H1 (cell line): ENCODE results near the gene GNAQ. TPM values are rescaled to one million over a fixed set of nuclear protein-coding genes. Genes with fewer than 3 reads are reported as not detected.

Experiments used
- CTCF ChIA-PET: fragments of 300-600 bp; sonication (Branson Sonifier 250); formaldehyde crosslinking; loops from one replicate; lab custom pipeline; 2021; ENCODE audit not compliant: partially characterized antibody; lab: Charles Lee
- POLR2A ChIA-PET: fragments of 300-600 bp; sonication (Branson Sonifier 250); formaldehyde crosslinking; loops from one replicate; lab custom pipeline; 2021; ENCODE audit warnings: inconsistent platforms; ENCODE audit not compliant: partially characterized antibody; lab: Charles Lee
- DNase-seq, 2 experiments: peaks; one replicate each; pipeline versions ENCODE4 v3.0.0 to v3.0.0-alpha.2; 2010 to 2022; ENCODE audit warnings: low spot score in 2 of 2, low read depth in 1 of 2, mixed read lengths in 1 of 2
- FAIRE-seq: peaks from 2 replicates; lab custom pipeline; 2011; peaks lifted over from hg19 to GRCh38; lab: Jason Lieb, UNC
- H2AFZ ChIP-seq: 2 replicates; pipeline ENCODE4 v1.8.1; 2012; ENCODE audit warnings: low read length, inconsistent platforms
- H2AK5ac ChIP-seq: 2 replicates; pipeline ENCODE4 v1.6.1; 2013; ENCODE audit warnings: low read depth, low read length
- H2BK120ac ChIP-seq: replicated peaks from 2 replicates; pipeline ENCODE3; 2013; ENCODE audit warnings: low read depth, low read length, inconsistent platforms
- H2BK12ac ChIP-seq: 2 replicates; pipeline ENCODE4 v1.6.1; 2013; ENCODE audit warnings: low read depth, low read length
- H2BK15ac ChIP-seq: 2 replicates; pipeline ENCODE4 v1.6.1; 2013; ENCODE audit warnings: low read length
- H2BK20ac ChIP-seq: 2 replicates; pipeline ENCODE4 v1.6.1; 2013; ENCODE audit warnings: low read length
- H2BK5ac ChIP-seq: 2 replicates; pipeline ENCODE4 v1.6.1; 2013; ENCODE audit warnings: low read depth, low read length
- H3K14ac ChIP-seq: 2 replicates; pipeline ENCODE4 v1.6.1; 2013; ENCODE audit warnings: inconsistent platforms; ENCODE audit not compliant: insufficient read length
- H3K18ac ChIP-seq: 2 replicates; pipeline ENCODE4 v1.6.1; 2013; ENCODE audit warnings: low read length; ENCODE audit errors: extremely low read depth
- H3K23ac ChIP-seq: 2 replicates; pipeline ENCODE4 v1.6.1; 2013; ENCODE audit warnings: inconsistent platforms; ENCODE audit not compliant: insufficient read length
- H3K23me2 ChIP-seq: 2 replicates; pipeline ENCODE4 v1.6.1; 2013; ENCODE audit warnings: low read depth, low read length
- H3K27ac ChIP-seq: 2 replicates; pipeline ENCODE4 v1.6.1; 2011; ENCODE audit warnings: low read depth, low read length, inconsistent platforms
- H3K27me3 ChIP-seq, 4 experiments: replicated peaks in 1 of 4; 1 replicate in 1 of 4; 2 replicates in 3 of 4; pipeline versions ENCODE4 v1.6.1 to v1.8.1; 2011 to 2013; ENCODE audit warnings: low read length in 3 of 4, mild to moderate bottlenecking in 3 of 4, inconsistent platforms in 2 of 4, mixed read lengths in 2 of 4, moderate library complexity in 1 of 4; ENCODE audit not compliant: control insufficient read depth in 3 of 4, insufficient read depth in 3 of 4; ENCODE audit errors: extremely low read depth in 1 of 4
- H3K36me3 ChIP-seq, 4 experiments: 2 replicates each; pipeline versions ENCODE4 v1.6.1 to v1.8.1; 2011 to 2013; ENCODE audit warnings: mild to moderate bottlenecking in 4 of 4, low read length in 3 of 4, moderate library complexity in 2 of 4, control low read depth in 1 of 4, inconsistent platforms in 1 of 4; ENCODE audit not compliant: insufficient read depth in 4 of 4, control insufficient read depth in 2 of 4
- H3K4ac ChIP-seq: replicated peaks from 2 replicates; pipeline ENCODE3; 2013; ENCODE audit warnings: low read length, low read depth, mixed read lengths, inconsistent platforms; ENCODE audit not compliant: insufficient read length
- H3K4me1 ChIP-seq, 4 experiments: replicated peaks in 1 of 4; 1 replicate in 1 of 4; 2 replicates in 3 of 4; pipeline versions ENCODE4 v1.6.1 to v1.8.1; 2011 to 2013; ENCODE audit warnings: low read length in 3 of 4, inconsistent platforms in 2 of 4, mixed read lengths in 1 of 4; ENCODE audit not compliant: insufficient read depth in 4 of 4, control insufficient read depth in 3 of 4
- H3K4me2 ChIP-seq, 2 experiments: 2 replicates each; pipeline versions ENCODE4 v1.6.1 to v1.8.1; 2011 to 2013; ENCODE audit warnings: low read depth in 2 of 2, low read length in 2 of 2, control low read depth in 1 of 2, inconsistent platforms in 1 of 2, mild to moderate bottlenecking in 1 of 2; ENCODE audit not compliant: insufficient read depth in 1 of 2
- H3K4me3 ChIP-seq, 4 experiments: fragments of 200-600, 300-600 bp in 1 of 4; sonication (generic), shearing (Covaris generic), sonication (Bioruptor Twin) in 1 of 4; 2 replicates each; pipeline versions ENCODE4 v1.5.1 to v1.8.1; 2011 to 2016; ENCODE audit warnings: low read length in 4 of 4, low read depth in 3 of 4, control low read depth in 2 of 4, inconsistent platforms in 2 of 4, mild to moderate bottlenecking in 2 of 4, mixed read lengths in 1 of 4, moderate library complexity in 1 of 4; ENCODE audit not compliant: insufficient read depth in 2 of 4; ENCODE audit errors: extremely low read depth in 1 of 4
- H3K56ac ChIP-seq: replicated peaks from 2 replicates; pipeline ENCODE3; 2013; ENCODE audit warnings: low read depth, mild to moderate bottlenecking, mixed read lengths, low read length, inconsistent platforms; ENCODE audit not compliant: insufficient read length
- H3K79me1 ChIP-seq: 2 replicates; pipeline ENCODE4 v1.6.1; 2013; ENCODE audit warnings: low read depth, low read length, control low read depth
- H3K79me2 ChIP-seq, 2 experiments: 2 replicates each; pipeline versions ENCODE4 v1.6.1 to v1.8.1; 2012 to 2013; ENCODE audit warnings: low read length in 2 of 2, mild to moderate bottlenecking in 2 of 2, inconsistent platforms in 1 of 2; ENCODE audit not compliant: insufficient read depth in 2 of 2, control insufficient read depth in 1 of 2
- H3K9ac ChIP-seq, 4 experiments: replicated peaks in 1 of 4; 1 replicate in 1 of 4; 2 replicates in 3 of 4; pipeline versions ENCODE4 v1.6.1 to v1.8.1; 2011 to 2013; ENCODE audit warnings: low read depth in 3 of 4, low read length in 3 of 4, control low read depth in 2 of 4, mild to moderate bottlenecking in 2 of 4, moderate library complexity in 2 of 4, inconsistent platforms in 1 of 4; ENCODE audit errors: extremely low read depth in 1 of 4
- H3K9me3 ChIP-seq, 2 experiments: 2 replicates each; pipeline versions ENCODE4 v1.6.1 to v1.8.1; 2012 to 2013; ENCODE audit warnings: mild to moderate bottlenecking in 2 of 2, moderate library complexity in 2 of 2, control low read depth in 1 of 2, inconsistent platforms in 1 of 2, low read depth in 1 of 2, low read length in 1 of 2, mixed read lengths in 1 of 2; ENCODE audit not compliant: insufficient read depth in 2 of 2
- H4K20me1 ChIP-seq, 2 experiments: replicated peaks in 1 of 2; 2 replicates each; pipeline versions ENCODE3 to v1.8.1; 2011 to 2013; ENCODE audit warnings: inconsistent platforms in 2 of 2, low read length in 2 of 2, mild to moderate bottlenecking in 1 of 2; ENCODE audit not compliant: insufficient read depth in 2 of 2, control insufficient read depth in 1 of 2
- H4K5ac ChIP-seq: 2 replicates; pipeline ENCODE4 v1.6.1; 2013; ENCODE audit warnings: low read length, low read depth, mixed read lengths, inconsistent platforms; ENCODE audit not compliant: insufficient read length
- H4K8ac ChIP-seq: 2 replicates; pipeline ENCODE4 v1.8.0; 2013; ENCODE audit warnings: mild to moderate bottlenecking, moderate library complexity, low read length, inconsistent platforms; ENCODE audit not compliant: insufficient read depth; ENCODE audit errors: extremely low read depth
- H4K91ac ChIP-seq: replicated peaks from 2 replicates; pipeline ENCODE3; 2013; ENCODE audit warnings: low read length, mixed read lengths, inconsistent platforms; ENCODE audit not compliant: insufficient read length
- CHD2 ChIP-seq: IDR thresholded peaks from 2 replicates; pipeline ENCODE4 v1.6.1; 2012; ENCODE audit warnings: low read length, improper control_type of control experiment
- CTBP2 ChIP-seq: IDR thresholded peaks from 2 replicates; pipeline ENCODE4 v1.7.0; 2011; ENCODE audit warnings: borderline replicate concordance, mild to moderate bottlenecking, moderate library complexity, mixed read lengths, low read length; ENCODE audit not compliant: insufficient read depth, insufficient read length
- CTCF ChIP-seq, 3 experiments: IDR thresholded peaks; 1 replicate in 2 of 3; 2 replicates in 1 of 3; pipeline versions ENCODE4 v1.5.1 to v1.6.1; 2011; ENCODE audit warnings: low read length in 3 of 3, mild to moderate bottlenecking in 3 of 3, inconsistent platforms in 2 of 3, low read depth in 1 of 3, moderate library complexity in 1 of 3; ENCODE audit not compliant: insufficient read depth in 1 of 3; ENCODE audit errors: control extremely low read depth in 1 of 3
- HDAC6 ChIP-seq: IDR thresholded peaks from one replicate; pipeline ENCODE4 v1.7.1; 2012; ENCODE audit warnings: low read depth, mild to moderate bottlenecking, inconsistent platforms, low read length, moderate library complexity
- KDM4A ChIP-seq: IDR thresholded peaks from one replicate; pipeline ENCODE4 v1.7.1; 2012; ENCODE audit warnings: low read depth, mild to moderate bottlenecking, moderate library complexity, low read length, inconsistent platforms; ENCODE audit not compliant: severe bottlenecking
- NRF1 ChIP-seq: IDR thresholded peaks from 2 replicates; pipeline ENCODE4 v1.6.1; 2011; ENCODE audit warnings: mild to moderate bottlenecking, low read depth, low read length, improper control_type of control experiment
- POLR2AphosphoS5 ChIP-seq: IDR thresholded peaks from 2 replicates; pipeline ENCODE4 v1.6.1; 2011; ENCODE audit warnings: low read depth, low read length
- RAD21 ChIP-seq, 2 experiments: IDR thresholded peaks in 1 of 2; conservative IDR thresholded peaks in 1 of 2; 2 replicates each; pipeline ENCODE4 v1.6.1; 2011; ENCODE audit warnings: low read depth in 2 of 2, low read length in 2 of 2, improper control_type of control experiment in 1 of 2, inconsistent platforms in 1 of 2, mild to moderate bottlenecking in 1 of 2, moderate library complexity in 1 of 2
- RXRA ChIP-seq: IDR thresholded peaks from 2 replicates; pipeline ENCODE4 v1.6.1; 2011; ENCODE audit warnings: low read depth, mild to moderate bottlenecking, low read length, moderate library complexity; ENCODE audit not compliant: insufficient read depth
- TAF1 ChIP-seq: IDR thresholded peaks from 2 replicates; pipeline ENCODE4 v1.6.1; 2011; ENCODE audit warnings: mild to moderate bottlenecking, low read depth, low read length
- WGBS, 2 experiments: shearing (Covaris generic) in 1 of 2; methylation state at CpG; one replicate each; pipeline versions ENCODE4 v1.1.6 to v1.1.7; 2013 to 2015; ENCODE audit warnings: low lambda C conversion rate in 2 of 2, mixed read lengths in 2 of 2, inconsistent platforms in 1 of 2, low coverage in 1 of 2, missing lambda C conversion rate in 1 of 2; ENCODE audit not compliant: insufficient replicate concordance in 2 of 2, insufficient coverage in 1 of 2, insufficient read length in 1 of 2; ENCODE audit errors: extremely low coverage in 1 of 2, missing lambda C conversion rate in 1 of 2; 5-methylcytosine and 5-hydroxymethylcytosine counted together
- polyA plus RNA-seq, 7 experiments: library from polyadenylated mRNA; depleted of rRNA in 3 of 7; stranded (reverse) in 5 of 7; unstranded in 2 of 7; fragments of >200 nt in 5 of 7; fragments of 200-250 nt in 2 of 7; gene quantifications; 1 replicate in 5 of 7; 2 replicates in 1 of 7; 4 replicates in 1 of 7; pipeline versions ENCODE4 v1.2.1 to v1.2.3, GENCODE V29; 2011 to 2013; ENCODE audit warnings: missing spikeins in 2 of 7, mixed read lengths in 2 of 7
- total RNA-seq: library from RNA; stranded (reverse); fragmentation: NEBNext Ultra II Directional; extraction: Animal tissue kit (Norgen Biotek cat#: 25700); gene quantifications from 2 replicates; pipeline ENCODE4 v1.2.1, GENCODE V29; 2021

GNAQ gene
- total and polyA plus RNA-seq, 2 of the 8 experiments (the other 6 are each of a cell fraction or from before 2014, with no cell fraction given): 22.8 to 63.8 TPM

GRCh38 chr9:77857513-77858259 is 173.9 kb downstream of the GNAQ start:
- no peak overlapping the region for H2BK15ac ChIP-seq
- no peak overlapping the region for H2BK5ac ChIP-seq
- H4K8ac ChIP-seq: no peak overlapping the region
- no peak overlapping the region for H3K4me2 ChIP-seq
- no peaks in the 10 kb centered on the region for H3K23me2 ChIP-seq
- H3K79me2 ChIP-seq: no peaks in the 10 kb centered on the region
- no peak overlapping the region for H3K9ac ChIP-seq
- H3K27me3 ChIP-seq: no peaks in the 10 kb centered on the region
- H3K56ac ChIP-seq: no peak overlapping the region
- H2AK5ac ChIP-seq: no peak overlapping the region
- peaks cover 6% of the 10 kb centered on the region in 2 experiments; a peak in 2 of 4 replicates for H3K9me3 ChIP-seq
- POLR2A ChIA-PET: no interaction called here
- no peak overlapping the region for H4K91ac ChIP-seq
- no peak overlapping the region for H2BK120ac ChIP-seq
- no peak overlapping the region for H3K4me3 ChIP-seq
- no peak overlapping the region for H3K14ac ChIP-seq
- H2BK12ac ChIP-seq: no peak overlapping the region
- H3K4ac ChIP-seq: no peak overlapping the region
- H3K4me1 ChIP-seq: peaks cover 0 to 7% (median 3%) of the 10 kb centered on the region in 4 experiments; a peak in 3 of 7 replicates
- CTCF ChIA-PET: interaction anchor here (1.7 kb wide), 1 partner anchor 40 kb away, joined by 5 read pairs; no protein-coding TSS in a partner anchor
- DNase-seq (no peak), FAIRE-seq (no peak)
- WGBS, 2 experiments: 83 to 100% methylated on average over 1 of the region's 2 CpGs
- H3K79me1 ChIP-seq: no peaks in the 10 kb centered on the region
- no peak overlapping the region for H2BK20ac ChIP-seq
- H3K36me3 ChIP-seq: no peaks in the 10 kb centered on the region
- H4K5ac ChIP-seq: no peak overlapping the region
- no peak overlapping the region for H2AFZ ChIP-seq
- H3K18ac ChIP-seq: no peak overlapping the region
- H4K20me1 ChIP-seq: peaks cover 0 to 2% of the 10 kb centered on the region in 2 experiments
- H3K23ac ChIP-seq: no peak overlapping the region
- H3K27ac ChIP-seq: 0 out of 2 replicates have a peak overlapping the region, but pooled peaks have one; percentile 25
- TF ChIP-seq RAD21 (IDR thresholded peaks at IDR 0.05 in 1 of 2, conservative IDR thresholded peaks at IDR 0.05 in 1 of 2; ENCODE audit: low read depth in 2 of 2, low read length in 2 of 2) (no peak), RXRA (no peak), CTBP2 (no peak), HDAC6 (no peak), CHD2 (no peak), POLR2AphosphoS5 (no peak), CTCF (IDR thresholded peaks at IDR 0.05; ENCODE audit: control extremely low read depth in 1 of 3, insufficient read depth in 1 of 3, low read depth in 1 of 3, low read length in 3 of 3) (no peak), TAF1 (no peak), KDM4A (no peak), NRF1 (no peak)
